ENCODE data around the gene MYPOP.

MYPOP gene

DNA sequence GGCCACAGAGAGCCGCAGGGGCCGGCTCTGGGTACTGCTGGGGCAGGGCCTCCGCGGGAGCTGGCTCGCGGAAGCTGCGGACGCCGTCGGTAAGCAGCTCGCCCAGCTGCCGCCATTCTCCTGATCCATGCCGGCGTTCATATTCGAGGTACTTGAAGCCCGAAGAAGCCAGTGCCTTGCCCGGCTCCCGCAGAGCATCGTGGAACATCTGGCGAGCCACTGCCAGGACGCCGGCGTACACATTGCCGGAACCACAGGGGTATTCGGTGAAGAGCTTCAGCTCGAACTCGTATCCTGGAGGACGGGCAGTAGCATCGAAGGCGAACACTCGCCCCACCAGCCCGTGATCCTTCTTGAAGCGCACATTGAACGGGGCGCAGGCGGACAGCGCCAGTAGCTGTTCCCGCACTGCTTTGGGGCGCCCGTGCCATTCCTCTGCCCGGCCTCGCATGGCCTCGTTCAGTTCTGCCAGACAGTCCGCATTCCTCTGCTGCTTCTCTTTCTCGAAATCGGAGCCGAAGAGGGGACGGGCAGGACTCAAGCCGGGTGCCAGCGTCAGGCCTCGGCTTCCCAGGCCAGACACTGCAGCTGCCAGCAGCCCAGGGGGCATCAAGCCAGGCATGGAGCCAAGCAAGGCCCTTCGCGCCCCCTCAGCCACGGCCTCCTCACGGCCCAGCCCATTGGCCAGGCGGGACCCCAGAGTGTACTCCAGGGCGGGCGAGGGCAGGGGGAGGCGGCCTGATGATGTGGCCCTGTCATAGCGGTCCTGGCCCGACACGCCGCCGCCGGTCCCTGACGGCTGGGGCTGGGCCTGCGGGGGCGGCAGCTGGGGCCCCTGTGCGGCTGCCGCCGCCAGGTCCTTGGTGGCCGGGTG lies 17.5 kb downstream of the MYPOP start:
- peak overlapping the region; percentile 96 for H2AK5ac ChIP-seq (ENCODE audit: low read depth, low read length)
- H3K27ac ChIP-seq (replicated peaks; ENCODE audit: low read length) = peak overlapping the region; percentile 6
- H2BK120ac ChIP-seq (ENCODE audit: low read depth, low read length) = no peak overlapping the region
- H2BK12ac ChIP-seq (ENCODE audit: low read length) = peak overlapping the region; percentile 58
- H3K4me3 ChIP-seq (ENCODE audit: low read length in 2 of 2) = peak overlapping the region; percentile 89 to 98
- no peak overlapping the region for H3K14ac ChIP-seq (ENCODE audit: low read length)
- H2BK5ac ChIP-seq (ENCODE audit: low read length) = peak overlapping the region; percentile 75
- peak overlapping the region; percentile 94 for H3K4me2 ChIP-seq (ENCODE audit: insufficient read depth, low read length, poor library complexity, severe bottlenecking)
- no peak overlapping the region for H2BK15ac ChIP-seq (ENCODE audit: low read length)
- no peaks in the 10 kb centered on the region for H3K27me3 ChIP-seq (ENCODE audit: control insufficient read depth in 3 of 3, insufficient read depth in 3 of 3, low read depth in 1 of 3, low read length in 3 of 3)
- H3K9ac ChIP-seq (ENCODE audit: low read depth, low read length, poor library complexity) = peak overlapping the region; percentile 97
- DNase-seq (ENCODE audit: low spot score) = no peak
- H3K18ac ChIP-seq (ENCODE audit: low read length) = no peak overlapping the region
- H3K4ac ChIP-seq (ENCODE audit: low read length) = no peak overlapping the region
- peak overlapping the region; percentile 93 for H2AFZ ChIP-seq (ENCODE audit: low read length)
- peaks cover 0 to 4% of the 10 kb centered on the region in 2 donors for H3K9me3 ChIP-seq (replicated peaks in 1 of 2; ENCODE audit: control insufficient read depth in 2 of 2, insufficient read depth in 1 of 2, low read depth in 1 of 2, low read length in 2 of 2)
- H4K8ac ChIP-seq (ENCODE audit: low read depth, low read length) = no peak overlapping the region
- H3K23ac ChIP-seq (ENCODE audit: low read depth, low read length, poor library complexity) = peak overlapping the region; percentile 98
- H4K91ac ChIP-seq (ENCODE audit: low read depth, low read length, poor library complexity) = peak overlapping the region; percentile 24
- H3K79me1 ChIP-seq (ENCODE audit: low read depth, low read length) = peaks cover 13% of the 10 kb centered on the region
- H3K36me3 ChIP-seq (replicated peaks in 1 of 2; ENCODE audit: control insufficient read depth in 2 of 2, insufficient read depth in 2 of 2, low read length in 2 of 2) = peaks cover 8 to 21% of the 10 kb centered on the region in 2 donors
- H3K4me1 ChIP-seq (ENCODE audit: control insufficient read depth in 2 of 2, insufficient read depth in 1 of 2, low read depth in 1 of 2, low read length in 2 of 2) = peaks cover 8 to 18% of the 10 kb centered on the region in 2 donors
- WGBS, 2 donors (ENCODE audit: extremely low coverage in 2 of 2, insufficient read length in 2 of 2, insufficient replicate concordance in 1 of 2) = no CpG with 5 or more reads among the region's 72 CpGs

DNA sequence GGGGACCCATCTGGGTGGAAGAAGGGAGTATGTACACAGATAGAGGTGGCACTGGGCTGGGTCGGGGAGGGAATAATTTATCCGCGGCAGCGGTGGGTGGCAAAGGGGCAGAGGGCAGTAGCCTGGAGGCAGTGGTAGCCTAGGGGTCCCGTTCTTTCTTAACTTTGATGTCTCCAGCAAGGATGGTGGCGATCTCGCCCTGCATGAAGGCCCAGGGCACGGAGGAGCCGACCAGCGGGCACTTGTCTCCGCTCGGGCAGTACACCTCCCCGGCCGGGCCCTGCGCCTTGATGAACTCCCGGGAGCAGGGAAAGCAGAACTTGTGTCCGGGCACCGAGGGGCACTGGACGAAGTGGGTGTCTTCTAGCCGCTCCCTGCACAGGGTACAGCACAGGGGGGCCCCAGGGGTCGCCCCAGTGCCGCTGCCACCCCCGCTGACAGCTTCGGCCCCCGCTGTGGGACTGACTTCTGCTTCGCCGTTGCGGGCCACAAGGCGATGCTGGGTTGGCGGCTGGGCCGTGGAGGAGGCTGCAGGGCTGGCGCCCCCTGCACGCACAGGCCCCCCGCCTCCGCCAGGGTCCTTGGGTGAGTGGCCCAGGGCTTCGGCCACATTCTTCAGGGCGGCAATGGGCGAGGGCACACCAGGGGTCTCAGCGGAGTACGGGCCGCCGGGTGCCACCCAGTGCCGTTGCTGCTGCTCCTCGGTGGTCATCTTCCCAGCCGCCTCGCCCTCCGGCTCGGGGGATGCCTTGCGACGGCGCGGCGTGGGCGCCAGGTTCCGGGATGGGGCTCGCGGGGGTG lies 18.3 kb downstream of the MYPOP start:
- H4K91ac ChIP-seq (ENCODE audit: low read depth, low read length, poor library complexity) = no peak overlapping the region
- H2BK120ac ChIP-seq (ENCODE audit: low read depth, low read length) = no peak overlapping the region
- no peak overlapping the region for H3K27ac ChIP-seq (replicated peaks; ENCODE audit: low read length)
- peaks cover 8 to 18% of the 10 kb centered on the region in 2 donors for H3K4me1 ChIP-seq (ENCODE audit: control insufficient read depth in 2 of 2, insufficient read depth in 1 of 2, low read depth in 1 of 2, low read length in 2 of 2)
- H3K4me2 ChIP-seq (ENCODE audit: insufficient read depth, low read length, poor library complexity, severe bottlenecking) = no peak overlapping the region
- H3K9me3 ChIP-seq (replicated peaks in 1 of 2; ENCODE audit: control insufficient read depth in 2 of 2, insufficient read depth in 1 of 2, low read depth in 1 of 2, low read length in 2 of 2) = peaks cover 0 to 4% of the 10 kb centered on the region in 2 donors
- no peak overlapping the region for H2BK12ac ChIP-seq (ENCODE audit: low read length)
- H3K4me3 ChIP-seq (ENCODE audit: low read length in 2 of 2) = peak overlapping the region in 1 of 2 donors; percentile 2
- H3K14ac ChIP-seq (ENCODE audit: low read length) = no peak overlapping the region
- H4K8ac ChIP-seq (ENCODE audit: low read depth, low read length) = no peak overlapping the region
- H2AFZ ChIP-seq (ENCODE audit: low read length) = no peak overlapping the region
- H3K36me3 ChIP-seq (replicated peaks in 1 of 2; ENCODE audit: control insufficient read depth in 2 of 2, insufficient read depth in 2 of 2, low read length in 2 of 2) = peaks cover 8 to 21% of the 10 kb centered on the region in 2 donors
- H3K27me3 ChIP-seq (ENCODE audit: control insufficient read depth in 3 of 3, insufficient read depth in 3 of 3, low read depth in 1 of 3, low read length in 3 of 3) = no peaks in the 10 kb centered on the region
- no peak overlapping the region for H3K4ac ChIP-seq (ENCODE audit: low read length)
- peak overlapping the region; percentile 96 for H2AK5ac ChIP-seq (ENCODE audit: low read depth, low read length)
- no peak overlapping the region for H3K9ac ChIP-seq (ENCODE audit: low read depth, low read length, poor library complexity)
- DNase-seq (ENCODE audit: low spot score) = no peak
- WGBS, 2 donors (ENCODE audit: extremely low coverage in 2 of 2, insufficient read length in 2 of 2, insufficient replicate concordance in 1 of 2) = no CpG with 5 or more reads among the region's 57 CpGs
- H3K79me1 ChIP-seq (ENCODE audit: low read depth, low read length) = peaks cover 13% of the 10 kb centered on the region
- H3K18ac ChIP-seq (ENCODE audit: low read length) = peak overlapping the region; percentile 17
- H3K23ac ChIP-seq (ENCODE audit: low read depth, low read length, poor library complexity) = peak overlapping the region; percentile 98
- H2BK5ac ChIP-seq (ENCODE audit: low read length) = peak overlapping the region; percentile 24
- no peak overlapping the region for H2BK15ac ChIP-seq (ENCODE audit: low read length)

DNA sequence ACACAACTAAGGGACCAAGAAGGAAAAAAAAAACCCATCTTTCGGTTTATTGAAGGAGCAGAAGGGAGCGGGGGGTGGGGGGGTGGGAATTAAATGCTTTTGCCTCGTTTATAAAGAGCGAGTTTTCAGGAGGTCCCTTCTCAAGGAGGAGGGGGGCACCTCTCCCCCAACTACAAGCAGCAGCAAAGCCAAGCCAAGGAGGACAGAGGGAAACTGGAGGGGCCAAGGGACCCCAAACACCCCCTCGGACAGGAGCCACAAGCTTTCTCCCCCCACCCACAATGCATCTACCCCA lies 18.9 kb downstream of the MYPOP start:
- H3K9me3 ChIP-seq (replicated peaks in 1 of 2; ENCODE audit: control insufficient read depth in 2 of 2, insufficient read depth in 1 of 2, low read depth in 1 of 2, low read length in 2 of 2) = peaks cover 0 to 4% of the 10 kb centered on the region in 2 donors
- H3K23ac ChIP-seq (ENCODE audit: low read depth, low read length, poor library complexity) = peak overlapping the region; percentile 98
- peaks cover 13% of the 10 kb centered on the region for H3K79me1 ChIP-seq (ENCODE audit: low read depth, low read length)
- no peak overlapping the region for H3K9ac ChIP-seq (ENCODE audit: low read depth, low read length, poor library complexity)
- H3K4ac ChIP-seq (ENCODE audit: low read length) = no peak overlapping the region
- H4K8ac ChIP-seq (ENCODE audit: low read depth, low read length) = no peak overlapping the region
- no CpG with 5 or more reads among the region's 5 CpGs for WGBS, 2 donors (ENCODE audit: extremely low coverage in 2 of 2, insufficient read length in 2 of 2, insufficient replicate concordance in 1 of 2)
- H3K36me3 ChIP-seq (replicated peaks in 1 of 2; ENCODE audit: control insufficient read depth in 2 of 2, insufficient read depth in 2 of 2, low read length in 2 of 2) = peaks cover 8 to 21% of the 10 kb centered on the region in 2 donors
- H2BK12ac ChIP-seq (ENCODE audit: low read length) = no peak overlapping the region
- no peak overlapping the region for H3K27ac ChIP-seq (replicated peaks; ENCODE audit: low read length)
- no peak overlapping the region for H4K91ac ChIP-seq (ENCODE audit: low read depth, low read length, poor library complexity)
- H2BK15ac ChIP-seq (ENCODE audit: low read length) = no peak overlapping the region
- H2AFZ ChIP-seq (ENCODE audit: low read length) = no peak overlapping the region
- no peak overlapping the region for H2BK5ac ChIP-seq (ENCODE audit: low read length)
- H3K4me2 ChIP-seq (ENCODE audit: insufficient read depth, low read length, poor library complexity, severe bottlenecking) = no peak overlapping the region
- no peaks in the 10 kb centered on the region for H3K27me3 ChIP-seq (ENCODE audit: control insufficient read depth in 3 of 3, insufficient read depth in 3 of 3, low read depth in 1 of 3, low read length in 3 of 3)
- H3K14ac ChIP-seq (ENCODE audit: low read length) = no peak overlapping the region
- H3K18ac ChIP-seq (ENCODE audit: low read length) = no peak overlapping the region
- H3K4me1 ChIP-seq (ENCODE audit: control insufficient read depth in 2 of 2, insufficient read depth in 1 of 2, low read depth in 1 of 2, low read length in 2 of 2) = peaks cover 11 to 18% of the 10 kb centered on the region in 2 donors
- H2AK5ac ChIP-seq (ENCODE audit: low read depth, low read length) = no peak overlapping the region
- H3K4me3 ChIP-seq (ENCODE audit: low read length in 2 of 2) = peak overlapping the region in 1 of 2 donors; percentile 2
- DNase-seq (ENCODE audit: low spot score) = no peak
- H2BK120ac ChIP-seq (ENCODE audit: low read depth, low read length) = no peak overlapping the region

Measured in neuronal stem cell (in vitro differentiated cells).